Retinal pigment epithelial cell (primary cell): ENCODE results near the gene RAMACL.

ENCODE experiments used
- DNase-seq: peaks from one replicate; pipeline ENCODE4 v3.0.0-alpha.2; 2010; ENCODE audit warnings: low read depth
- H3K4me3 ChIP-seq: 2 replicates; pipeline ENCODE4 v1.5.1; 2011; ENCODE audit warnings: mild to moderate bottlenecking, low read length, control low read depth, moderate library complexity
- TF ChIP-seq, protein P1 (sequence below): conservative IDR thresholded peaks from 2 replicates; pipeline ENCODE4 v1.5.1; 2011; ENCODE audit warnings: low read depth, low read length, control low read depth, inconsistent platforms

RAMACL gene

DNA sequence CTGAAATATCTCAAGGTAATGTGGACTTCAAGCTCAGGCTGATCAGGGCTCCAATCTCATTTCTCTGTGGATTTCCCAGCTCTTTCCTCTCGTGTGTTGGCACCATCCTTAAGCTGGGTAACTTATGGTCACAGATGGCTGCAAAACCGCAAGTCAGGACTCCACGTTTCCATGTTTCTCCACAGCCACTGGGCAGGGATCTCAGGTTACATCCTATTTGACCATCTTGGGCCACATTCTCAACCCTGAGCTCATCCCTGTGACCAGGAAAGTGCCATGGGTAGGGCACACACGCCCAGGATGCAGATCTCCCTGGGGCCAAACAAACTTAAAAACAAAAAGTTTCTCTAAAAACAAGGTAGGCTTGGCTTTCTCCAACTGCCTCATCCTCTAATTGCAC lies 25.2 kb upstream of the RAMACL start:
- TF ChIP-seq, protein P1, sequence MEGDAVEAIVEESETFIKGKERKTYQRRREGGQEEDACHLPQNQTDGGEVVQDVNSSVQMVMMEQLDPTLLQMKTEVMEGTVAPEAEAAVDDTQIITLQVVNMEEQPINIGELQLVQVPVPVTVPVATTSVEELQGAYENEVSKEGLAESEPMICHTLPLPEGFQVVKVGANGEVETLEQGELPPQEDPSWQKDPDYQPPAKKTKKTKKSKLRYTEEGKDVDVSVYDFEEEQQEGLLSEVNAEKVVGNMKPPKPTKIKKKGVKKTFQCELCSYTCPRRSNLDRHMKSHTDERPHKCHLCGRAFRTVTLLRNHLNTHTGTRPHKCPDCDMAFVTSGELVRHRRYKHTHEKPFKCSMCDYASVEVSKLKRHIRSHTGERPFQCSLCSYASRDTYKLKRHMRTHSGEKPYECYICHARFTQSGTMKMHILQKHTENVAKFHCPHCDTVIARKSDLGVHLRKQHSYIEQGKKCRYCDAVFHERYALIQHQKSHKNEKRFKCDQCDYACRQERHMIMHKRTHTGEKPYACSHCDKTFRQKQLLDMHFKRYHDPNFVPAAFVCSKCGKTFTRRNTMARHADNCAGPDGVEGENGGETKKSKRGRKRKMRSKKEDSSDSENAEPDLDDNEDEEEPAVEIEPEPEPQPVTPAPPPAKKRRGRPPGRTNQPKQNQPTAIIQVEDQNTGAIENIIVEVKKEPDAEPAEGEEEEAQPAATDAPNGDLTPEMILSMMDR: no peak
- H3K4me3 ChIP-seq: no peak overlapping the region
- DNase-seq: no peak

DNA sequence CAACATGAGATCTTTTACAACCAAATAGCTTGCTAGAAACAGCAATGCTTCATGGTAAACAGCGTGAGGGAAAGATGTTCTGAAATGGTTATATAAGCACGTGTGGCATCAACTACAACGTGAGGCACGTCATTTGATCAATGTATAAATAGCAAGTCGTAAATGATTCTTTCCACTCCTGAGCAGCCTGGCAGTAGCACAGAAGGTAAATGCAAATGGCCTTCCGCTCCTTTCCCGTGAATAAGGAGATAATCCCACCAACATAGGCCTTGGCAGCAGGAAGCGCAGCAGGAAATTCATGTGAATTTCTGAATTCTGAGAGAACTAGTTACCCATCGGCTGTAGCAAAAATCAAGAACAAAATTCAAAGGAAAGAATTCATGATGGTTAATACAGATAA lies 23.6 kb upstream of the RAMACL start:
- H3K4me3 ChIP-seq: no peak overlapping the region
- TF ChIP-seq, protein P1: no peak
- DNase-seq: no peak

DNA sequence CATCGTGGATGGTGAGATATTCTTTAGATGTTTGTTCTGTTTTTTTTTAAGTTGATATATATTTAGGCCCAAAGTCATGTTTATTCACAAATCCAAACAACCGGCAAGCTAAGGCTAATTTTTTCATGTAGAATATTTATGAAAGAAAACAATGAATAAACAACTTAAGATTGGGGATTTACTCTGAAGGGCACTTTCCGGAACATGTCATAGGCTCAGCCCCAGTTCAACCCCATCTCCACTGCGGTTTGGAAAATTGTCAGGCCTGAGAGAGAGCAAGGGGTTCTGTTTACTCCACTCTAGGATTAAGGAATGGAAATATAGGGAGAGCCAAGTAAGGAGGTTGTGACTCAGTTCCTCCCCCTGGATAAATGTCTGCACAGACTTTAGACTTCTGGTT lies 22.3 kb upstream of the RAMACL start:
- no peak for DNase-seq
- H3K4me3 ChIP-seq: no peak overlapping the region
- TF ChIP-seq, protein P1: no peak

DNA sequence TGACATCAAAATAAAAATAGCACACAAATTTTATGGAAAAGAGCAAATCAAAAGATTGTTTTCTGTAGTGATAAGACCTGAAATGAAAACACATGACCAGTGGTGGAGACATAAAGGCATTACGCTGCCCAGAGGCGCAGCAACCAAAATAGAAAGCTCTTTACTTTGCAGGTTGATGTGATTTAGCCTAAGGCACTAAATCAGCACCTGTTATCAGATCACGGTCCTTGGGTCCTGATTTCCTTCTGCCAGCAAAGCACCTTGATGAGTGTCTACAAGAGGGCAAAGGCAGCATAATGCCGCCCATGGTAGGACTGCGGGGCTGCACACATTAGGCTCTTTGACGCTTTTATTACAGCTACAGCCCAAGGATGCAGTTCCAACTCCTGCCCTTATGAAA lies 19.3 kb upstream of the RAMACL start:
- TF ChIP-seq, protein P1: no peak
- DNase-seq: no peak
- no peak overlapping the region for H3K4me3 ChIP-seq

DNA sequence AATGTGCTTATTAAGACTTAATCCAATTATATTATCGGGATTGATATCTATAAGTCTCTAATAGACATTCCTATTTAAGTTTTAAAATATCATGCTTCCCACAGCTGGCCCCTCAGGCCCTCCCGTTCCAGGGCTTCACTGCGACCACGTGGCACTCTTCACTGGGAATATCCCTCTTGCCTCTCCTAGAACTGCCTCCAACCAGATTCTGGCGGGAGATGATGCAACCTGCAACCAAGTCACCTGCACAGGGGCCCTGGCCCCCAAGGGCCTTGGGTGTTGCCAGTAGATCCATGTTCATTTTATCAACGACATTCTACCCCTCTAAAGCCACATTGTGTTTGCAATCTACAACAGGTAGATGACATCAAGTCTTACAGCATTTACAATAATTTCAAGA lies 18.4 kb upstream of the RAMACL start:
- no peak overlapping the region for H3K4me3 ChIP-seq
- no peak for DNase-seq
- TF ChIP-seq, protein P1: no peak

DNA sequence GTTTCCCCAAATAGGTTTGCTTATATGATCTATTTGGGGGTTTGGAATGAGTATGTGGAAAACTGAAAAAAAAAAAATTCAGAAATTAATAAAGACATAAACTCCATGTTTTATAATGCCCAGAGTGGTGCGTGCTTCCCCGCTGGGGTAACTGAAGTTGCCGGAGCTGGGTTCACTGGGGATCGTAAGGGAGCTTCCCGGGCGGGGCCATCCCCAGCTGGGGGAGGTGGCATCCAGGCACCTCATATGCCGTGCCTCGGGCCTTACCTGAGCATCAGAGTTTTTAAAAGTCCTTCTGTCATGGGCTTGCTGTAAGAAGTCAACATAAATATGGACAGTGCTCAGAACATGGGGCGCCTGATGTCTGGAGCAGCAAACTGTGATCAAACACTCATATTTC lies 17.9 kb upstream of the RAMACL start:
- H3K4me3 ChIP-seq: no peak overlapping the region
- TF ChIP-seq, protein P1: no peak
- no peak for DNase-seq

DNA sequence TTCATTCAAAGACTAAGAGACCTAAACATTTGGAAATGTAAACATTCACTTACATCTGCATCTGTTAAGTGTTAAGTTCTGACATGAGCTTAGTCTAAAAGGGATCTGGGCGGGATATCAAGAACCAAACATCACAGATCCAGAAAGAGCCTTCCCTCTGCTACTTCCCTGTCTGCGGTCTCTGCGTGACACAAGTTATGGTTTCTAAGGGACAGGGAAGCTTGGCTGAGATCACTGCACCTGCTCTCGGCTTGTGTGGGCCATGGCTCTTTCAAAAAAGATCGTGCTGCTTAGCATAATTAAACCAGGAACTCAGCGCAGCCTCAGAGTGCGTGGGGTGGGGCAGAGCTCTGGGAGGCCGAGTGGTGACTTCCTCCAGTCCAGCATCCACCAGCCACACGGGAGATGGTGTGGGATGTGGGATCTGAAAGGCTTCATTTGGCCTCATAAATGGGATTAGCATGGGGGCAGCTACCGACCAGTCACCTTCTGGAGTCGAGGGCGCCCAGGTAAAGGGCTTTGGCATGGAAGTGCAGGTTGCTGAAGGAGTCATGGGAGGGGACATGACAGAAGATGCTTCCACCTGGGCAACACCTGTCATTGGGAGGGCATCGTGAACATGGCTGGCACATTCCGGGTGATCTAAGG lies 16.7 kb upstream of the RAMACL start:
- no peak for DNase-seq
- TF ChIP-seq, protein P1: no peak
- no peak overlapping the region for H3K4me3 ChIP-seq
